ENCODE data around the gene MECP2.

The MECP2 gene

GRCh38 chrX:154024271-154024670 lies 73.2 kb downstream of the MECP2 start:
- no peak for DNase-seq (ENCODE audit: low read depth, low spot score)
- H3K36me3 ChIP-seq (ENCODE audit: insufficient read depth, low read length) = no peaks in the 10 kb centered on the region; the same call in 1 of the 2 replicates
- no peak overlapping the region for H3K4me3 ChIP-seq
- no peaks in the 10 kb centered on the region for H3K9me3 ChIP-seq (ENCODE audit: low read depth, low read length)
- no peak overlapping the region for H3K27ac ChIP-seq
- no peak for TF ChIP-seq EZH2 (IDR thresholded peaks at IDR 0.05)
- TF ChIP-seq POLR2AphosphoS5 (IDR thresholded peaks at IDR 0.05; ENCODE audit: borderline replicate concordance, low read depth, low read length) = no peak
- no peak for TF ChIP-seq FOXP2 (optimal IDR thresholded peaks at IDR 0.05; ENCODE audit: control extremely low read depth, extremely low read length, insufficient read depth)
- no peak overlapping the region for H3K9ac ChIP-seq (ENCODE audit: insufficient read length)

- H3K4me3 ChIP-seq = no peak overlapping the region
- no peaks in the 10 kb centered on the region for H3K9me3 ChIP-seq (ENCODE audit: low read depth, low read length)
- H3K36me3 ChIP-seq (ENCODE audit: insufficient read depth, low read length) = no peaks in the 10 kb centered on the region; the same call in 1 of the 2 replicates
- peak overlapping the region; percentile 60 for H3K27ac ChIP-seq
- TF ChIP-seq POLR2AphosphoS5 (IDR thresholded peaks at IDR 0.05; ENCODE audit: borderline replicate concordance, low read depth, low read length) (no peak), FOXP2 (optimal IDR thresholded peaks at IDR 0.05; ENCODE audit: control extremely low read depth, extremely low read length, insufficient read depth) (no peak)
- no peak overlapping the region for H3K9ac ChIP-seq (ENCODE audit: insufficient read length)
- no peak for DNase-seq (ENCODE audit: low read depth, low spot score)
These were observed 74.1 kb downstream of the MECP2 start for GRCh38 chrX:154023276-154024000.

GRCh38 chrX:154022108-154022507 lies 75.4 kb downstream of the MECP2 start:
- H3K4me3 ChIP-seq = no peak overlapping the region
- no peak for DNase-seq (ENCODE audit: low read depth, low spot score)
- H3K9me3 ChIP-seq (ENCODE audit: low read depth, low read length) = no peaks in the 10 kb centered on the region
- no peaks in the 10 kb centered on the region; the same call in 1 of the 2 replicates for H3K36me3 ChIP-seq (ENCODE audit: insufficient read depth, low read length)
- no peak overlapping the region for H3K27ac ChIP-seq
- H3K9ac ChIP-seq (ENCODE audit: insufficient read length) = no peak overlapping the region
- no peak for TF ChIP-seq FOXP2 (optimal IDR thresholded peaks at IDR 0.05; ENCODE audit: control extremely low read depth, extremely low read length, insufficient read depth)
- no peak for TF ChIP-seq POLR2AphosphoS5 (IDR thresholded peaks at IDR 0.05; ENCODE audit: borderline replicate concordance, low read depth, low read length)
- TF ChIP-seq EZH2 (IDR thresholded peaks at IDR 0.05) = no peak

GRCh38 chrX:154021131-154021611 lies 76.3 kb downstream of the MECP2 start:
- no peak overlapping the region for H3K9ac ChIP-seq (ENCODE audit: insufficient read length)
- H3K9me3 ChIP-seq (ENCODE audit: low read depth, low read length) = no peaks in the 10 kb centered on the region
- H3K4me3 ChIP-seq = no peak overlapping the region
- 0 out of 2 replicates have a peak overlapping the region, but pooled peaks have one; percentile 16 for H3K27ac ChIP-seq
- TF ChIP-seq FOXP2 (optimal IDR thresholded peaks at IDR 0.05; ENCODE audit: control extremely low read depth, extremely low read length, insufficient read depth) (no peak), POLR2AphosphoS5 (IDR thresholded peaks at IDR 0.05; ENCODE audit: borderline replicate concordance, low read depth, low read length) (no peak), EZH2 (IDR thresholded peaks at IDR 0.05) (no peak)
- DNase-seq (ENCODE audit: low read depth, low spot score) = no peak
- no peaks in the 10 kb centered on the region; the same call in 1 of the 2 replicates for H3K36me3 ChIP-seq (ENCODE audit: insufficient read depth, low read length)

DNA sequence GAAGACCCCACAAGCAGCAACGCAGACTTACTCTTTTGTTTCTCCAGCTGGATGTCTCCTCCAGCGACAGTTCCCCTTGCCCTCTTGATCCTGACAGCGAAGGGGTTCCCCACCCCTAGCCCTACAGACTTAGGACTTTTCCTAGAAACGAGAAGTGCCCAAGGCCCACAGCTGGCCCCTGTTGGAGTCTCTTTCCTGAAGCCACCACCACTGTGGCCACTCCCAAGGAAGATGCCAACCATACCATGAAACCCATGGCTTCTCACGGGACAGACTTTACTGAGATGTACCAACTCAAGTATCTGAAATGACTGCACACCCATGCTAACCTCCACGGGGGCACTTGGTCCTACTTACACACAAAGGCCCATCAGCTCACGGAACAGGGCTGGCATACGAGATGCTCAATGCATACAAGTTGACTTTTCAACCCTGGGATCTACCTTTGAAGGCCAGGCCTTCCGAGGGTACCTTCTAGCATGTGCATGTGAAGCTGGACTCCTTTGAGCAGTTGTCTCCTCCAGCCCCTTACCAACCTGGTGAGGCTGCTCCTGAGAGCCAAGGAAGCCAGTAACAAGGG lies 76.9 kb downstream of the MECP2 start:
- Histone ChIP-seq H3K4me3 (peak overlapping the region; percentile 74), H3K36me3 (ENCODE audit: insufficient read depth, low read length) (no peaks in the 10 kb centered on the region; the same call in 1 of the 2 replicates), H3K27ac (no peak overlapping the region), H3K9me3 (ENCODE audit: low read depth, low read length) (no peaks in the 10 kb centered on the region), H3K9ac (ENCODE audit: insufficient read length) (peak overlapping the region; percentile 76)
- TF ChIP-seq POLR2AphosphoS5 (IDR thresholded peaks at IDR 0.05; ENCODE audit: borderline replicate concordance, low read depth, low read length) = no peak
- no peak for TF ChIP-seq EZH2 (IDR thresholded peaks at IDR 0.05)
- TF ChIP-seq FOXP2 (optimal IDR thresholded peaks at IDR 0.05; ENCODE audit: control extremely low read depth, extremely low read length, insufficient read depth) = no peak
- no peak for DNase-seq (ENCODE audit: low read depth, low spot score)

- H3K9ac ChIP-seq (ENCODE audit: insufficient read length) = peak within 1 kb of the TSS; percentile 77
- DNase-seq (ENCODE audit: low read depth, low spot score) = no peak
- peak within 1 kb of the TSS; percentile 67 for H3K27ac ChIP-seq
- H3K9me3 ChIP-seq (ENCODE audit: low read depth, low read length) = no peaks in the 10 kb centered on the region
- no peaks in the 10 kb centered on the region; the same call in 1 of the 2 replicates for H3K36me3 ChIP-seq (ENCODE audit: insufficient read depth, low read length)
- H3K4me3 ChIP-seq = peak within 1 kb of the TSS; percentile 74
- TF ChIP-seq FOXP2 (optimal IDR thresholded peaks at IDR 0.05; ENCODE audit: control extremely low read depth, extremely low read length, insufficient read depth) (no peak), POLR2AphosphoS5 (IDR thresholded peaks at IDR 0.05; ENCODE audit: borderline replicate concordance, low read depth, low read length) (no peak; the same call in 1 of the 2 replicates), EZH2 (IDR thresholded peaks at IDR 0.05) (no peak)
These were observed 77.6 kb downstream of the MECP2 start, which contains the start of gene IRAK1 for GRCh38 chrX:154019633-154020528. Gene IRAK1 (minus strand): TSS chrX:154019902. CDS start chrX:154019812, 90 bp downstream.

GRCh38 chrX:154019061-154019621 lies 78.4 kb downstream of the MECP2 start:
- Histone ChIP-seq H3K9ac (ENCODE audit: insufficient read length) (peak overlapping the region; percentile 77), H3K27ac (peak overlapping the region; percentile 30), H3K9me3 (ENCODE audit: low read depth, low read length) (no peaks in the 10 kb centered on the region), H3K36me3 (ENCODE audit: insufficient read depth, low read length) (no peaks in the 10 kb centered on the region; the same call in 1 of the 2 replicates), H3K4me3 (peak overlapping the region; percentile 71)
- no peak for DNase-seq (ENCODE audit: low read depth, low spot score)
- TF ChIP-seq POLR2AphosphoS5 (IDR thresholded peaks at IDR 0.05; ENCODE audit: borderline replicate concordance, low read depth, low read length) (no peak), EZH2 (IDR thresholded peaks at IDR 0.05) (no peak), FOXP2 (optimal IDR thresholded peaks at IDR 0.05; ENCODE audit: control extremely low read depth, extremely low read length, insufficient read depth) (no peak)

Measured in SK-N-MC (cell line).